GM20000 (cell line): ENCODE results near the gene OR5T3.

Source experiments
- DNase-seq: peaks from one replicate; pipeline ENCODE4 v3.0.0; 2012; ENCODE audit warnings: low spot score
- CTCF ChIP-seq: IDR thresholded peaks from 2 replicates; pipeline ENCODE4 v1.5.1; 2012; ENCODE audit warnings: mild to moderate bottlenecking, control low read depth; ENCODE audit errors: extremely low read depth, missing control alignments

Gene OR5T3

GRCh38 chr11:56296898-56297297 lies 44.8 kb downstream of the OR5T3 start:
- DNase-seq = no peak
- no peak for TF ChIP-seq CTCF
